CD4-positive, alpha-beta T cell treated with Interferon alpha-2 for 1 hour (primary cell): ENCODE results near the gene SPAG16.

Experiments
- DNase-seq, 2 donors: peaks; one replicate each; pipeline ENCODE4 v3.0.0-alpha.2; 2020 to 2022

Gene SPAG16

DNA sequence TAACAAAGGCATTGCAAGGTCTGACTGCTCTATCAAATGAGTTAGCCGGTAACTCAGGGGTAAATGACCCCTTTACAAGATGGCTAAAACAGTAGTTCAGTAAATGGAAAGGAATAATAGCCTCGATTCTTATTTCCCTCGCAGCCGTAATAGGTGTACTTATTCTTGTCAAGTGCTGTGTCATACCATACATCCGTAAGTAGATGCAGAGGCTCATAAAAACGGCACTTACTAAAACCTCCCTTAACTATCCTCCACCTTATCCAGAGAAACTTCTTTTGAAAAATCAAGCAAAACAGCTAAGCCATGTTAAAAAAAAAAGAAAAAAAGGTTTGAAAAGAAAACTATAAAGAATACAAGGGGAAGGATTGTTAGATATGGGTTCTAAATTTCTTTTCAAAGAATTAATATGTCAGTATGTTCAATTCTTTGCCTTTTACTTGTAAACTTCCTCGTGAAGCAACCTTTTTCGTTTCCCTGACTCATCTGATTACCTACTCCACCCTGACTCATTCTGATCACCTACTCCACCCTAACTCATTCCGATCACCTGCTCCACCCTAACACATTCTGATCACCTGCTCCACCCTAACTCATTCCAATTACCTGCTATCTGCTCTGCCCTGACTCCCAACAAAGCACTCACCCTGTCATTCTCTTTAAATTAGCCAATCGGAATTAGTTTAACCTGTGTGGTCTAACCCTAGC is 127.5 kb downstream of the SPAG16 start:
- DNase-seq: no peak

DNA sequence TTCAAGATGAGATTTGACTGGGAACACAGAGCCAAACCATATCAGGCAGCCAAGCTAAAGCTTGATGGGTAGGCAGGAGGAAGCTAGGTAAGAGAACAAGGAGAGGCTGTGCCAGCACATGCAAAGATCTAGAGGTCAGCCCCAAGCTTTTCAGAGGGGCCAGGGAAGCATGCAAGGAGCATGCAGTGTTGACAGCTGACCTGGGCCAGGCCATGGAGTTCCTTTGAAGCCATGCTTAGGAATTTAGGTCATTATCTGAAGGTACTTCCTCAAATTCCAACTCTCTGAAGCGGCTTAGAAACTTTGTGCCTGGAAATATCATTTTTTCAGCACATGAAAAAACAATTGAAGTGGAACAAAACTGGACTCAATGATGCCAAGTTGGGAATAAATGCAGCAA is 130.8 kb downstream of the SPAG16 start:
- no peak for DNase-seq

DNA sequence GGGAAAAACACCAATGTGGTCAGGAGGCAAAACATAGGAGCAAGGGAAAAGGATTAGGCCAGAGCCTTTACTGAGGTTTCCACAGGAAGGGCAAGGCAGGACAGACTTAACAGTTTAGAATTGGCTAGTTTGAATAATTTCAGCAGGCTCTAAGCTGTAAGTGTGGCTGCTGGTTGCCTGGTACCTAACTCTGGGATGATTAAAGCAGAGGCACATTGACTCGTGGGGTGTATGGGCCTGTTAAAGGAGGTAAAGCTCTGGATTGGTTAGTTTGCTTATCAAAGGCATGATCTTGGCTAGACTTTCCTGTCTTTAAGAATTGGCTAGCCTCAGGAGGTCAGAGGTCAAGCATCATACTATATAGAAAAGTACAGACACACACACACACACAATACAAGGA is 132.6 kb downstream of the SPAG16 start:
- DNase-seq: no peak

DNA sequence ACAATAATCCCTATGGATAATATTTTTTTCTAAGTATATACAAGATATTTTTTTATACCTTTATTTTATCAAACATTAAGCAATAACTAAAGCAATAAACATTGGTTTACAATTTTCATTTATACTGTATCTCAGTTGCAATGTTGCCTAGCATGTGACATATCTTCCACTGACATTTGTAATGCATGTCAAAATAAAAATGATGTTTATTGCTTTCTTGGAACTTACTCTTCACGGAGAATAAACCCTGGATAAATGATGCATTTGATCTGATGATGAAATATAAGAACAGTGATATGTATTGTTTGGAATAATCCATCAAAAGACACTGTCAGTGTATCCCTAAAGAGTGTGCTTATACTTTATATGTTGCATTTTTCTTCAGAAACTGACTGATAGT is 135.7 kb downstream of the SPAG16 start:
- DNase-seq: no peak

DNA sequence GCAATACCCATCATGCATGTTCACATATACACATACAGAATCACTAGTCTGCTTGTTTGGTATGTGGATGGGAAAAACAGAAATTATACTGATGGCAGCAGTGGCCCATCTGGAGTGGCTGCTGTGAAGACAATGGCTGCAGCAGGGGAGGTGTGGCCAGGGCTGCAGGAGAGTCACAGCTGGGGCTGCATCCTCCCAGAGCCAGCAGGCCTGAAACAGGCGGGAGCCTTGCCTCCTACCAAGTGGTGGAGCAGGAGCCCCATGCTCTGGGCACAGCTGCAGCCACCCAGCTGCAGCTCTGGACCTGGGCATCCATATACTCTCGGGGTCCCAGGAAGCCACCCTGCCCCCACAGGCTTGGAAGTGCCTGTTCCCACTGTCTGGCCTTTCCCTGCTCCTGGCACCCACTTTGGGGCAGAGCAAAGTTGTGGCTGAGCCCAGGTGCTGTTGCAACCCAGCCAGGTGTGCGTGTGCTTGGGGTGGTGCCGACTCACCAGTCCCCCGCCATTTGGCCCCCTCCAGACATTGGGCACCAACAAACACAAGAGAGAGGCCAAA is 136.6 kb downstream of the SPAG16 start:
- DNase-seq: no peak

DNA sequence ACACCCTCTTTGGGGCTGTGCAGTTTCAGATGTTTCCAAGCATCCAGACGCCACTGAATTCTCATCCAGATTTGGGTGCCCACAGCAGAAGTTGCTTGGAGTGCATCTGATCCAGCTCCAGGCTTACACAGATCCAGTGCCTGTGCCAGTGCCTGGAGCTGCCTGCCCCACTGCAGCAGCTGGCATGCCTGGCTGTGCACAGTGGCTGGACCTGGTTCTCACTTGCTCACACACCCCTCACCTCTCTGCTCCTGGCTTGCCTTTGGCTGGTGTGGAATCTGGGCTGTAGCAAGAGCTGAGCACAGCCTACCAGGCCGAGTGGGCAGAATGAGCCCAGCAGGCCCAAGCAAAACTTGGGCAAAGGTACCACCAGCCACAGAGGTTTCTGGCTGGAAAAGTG is 137.9 kb downstream of the SPAG16 start:
- DNase-seq: no peak

DNA sequence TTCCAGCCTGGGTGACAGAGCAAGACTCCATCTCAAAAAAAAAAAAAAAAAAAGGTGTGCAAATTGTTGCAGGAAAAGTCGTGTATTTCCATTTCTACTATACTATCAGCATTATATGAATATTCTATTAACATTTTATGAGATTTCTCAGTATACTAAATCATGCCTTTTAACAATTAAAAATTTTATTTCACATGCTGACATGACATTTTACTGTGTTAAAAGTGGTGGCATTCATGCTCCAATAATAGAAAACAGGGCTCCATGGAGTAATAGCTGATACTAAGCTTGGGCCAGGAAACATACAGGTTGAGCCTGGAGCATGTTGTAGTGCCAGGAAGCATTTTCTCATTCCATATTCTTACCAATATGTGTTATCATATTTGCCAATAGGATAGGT is 141.4 kb downstream of the SPAG16 start:
- no peak for DNase-seq

DNA sequence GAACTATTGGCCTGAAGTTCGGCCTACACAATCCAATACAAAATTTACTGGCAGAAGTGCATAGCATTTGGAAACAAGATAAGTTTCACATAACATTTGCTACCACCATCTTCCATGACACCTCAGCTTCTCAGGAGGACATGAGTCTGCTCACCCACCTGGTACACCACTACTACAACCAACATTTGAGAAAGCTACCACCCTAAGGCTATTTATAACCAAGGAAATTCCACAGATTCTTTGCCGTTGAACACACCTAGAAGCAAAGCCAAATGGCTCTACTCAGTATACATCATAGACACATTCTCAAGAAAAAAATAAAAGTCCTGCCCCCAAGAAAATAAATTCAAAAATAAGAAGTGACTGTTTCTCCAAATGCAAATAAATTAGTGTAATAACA is 145.3 kb downstream of the SPAG16 start:
- no peak for DNase-seq

DNA sequence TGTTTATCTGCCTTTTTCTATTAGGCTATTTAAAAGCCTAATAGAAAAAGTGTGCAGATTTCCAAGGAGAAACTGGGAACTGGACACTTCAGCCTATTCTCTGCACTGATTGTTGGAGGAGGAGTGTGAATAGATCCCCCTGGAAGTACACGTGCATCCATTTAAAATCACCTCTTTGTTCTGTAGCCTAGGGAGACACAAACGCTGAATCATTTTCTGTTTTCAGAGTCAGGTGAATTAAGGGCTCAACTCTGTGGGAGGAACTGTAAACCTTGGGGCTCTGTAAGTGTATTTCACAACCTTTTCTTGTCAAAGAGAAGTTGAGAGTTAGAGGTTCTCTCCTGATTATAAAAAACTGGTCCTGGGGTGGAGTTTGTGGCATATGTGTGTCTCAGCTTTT is 159.7 kb downstream of the SPAG16 start:
- DNase-seq: no peak

DNA sequence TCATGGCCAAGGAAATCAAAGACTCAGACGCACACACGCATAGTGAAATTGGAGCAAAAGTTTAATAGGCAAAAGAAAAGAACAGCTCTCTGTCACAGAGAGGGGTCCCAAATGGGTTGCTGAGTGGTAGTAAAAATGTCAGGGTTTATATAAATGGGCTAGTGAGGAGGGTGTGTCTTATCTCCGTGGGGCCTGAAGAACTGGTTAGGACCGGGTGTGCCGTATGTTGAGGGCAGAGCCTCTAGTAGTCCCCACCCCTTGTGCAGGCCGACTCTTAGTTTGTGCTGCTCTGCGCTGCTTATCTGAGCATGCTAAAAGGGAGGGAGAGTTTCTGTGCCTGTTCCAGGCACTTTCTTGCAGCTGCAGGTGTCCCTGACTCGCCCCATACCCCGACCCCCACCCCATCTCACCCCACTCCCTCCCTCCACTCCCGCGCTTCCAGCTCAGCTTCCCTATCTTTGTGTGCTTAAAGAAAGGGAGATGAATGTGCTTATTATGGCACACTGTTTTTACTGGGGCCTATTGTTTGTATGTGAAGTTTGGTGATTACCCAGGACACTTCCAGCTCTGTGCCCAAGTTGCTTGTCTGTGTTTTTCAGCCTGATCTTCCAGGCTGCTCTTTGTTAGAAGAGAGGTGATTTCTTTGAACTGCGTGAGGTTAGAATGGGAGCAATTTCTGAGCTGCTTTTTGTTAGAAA is 167.4 kb downstream of the SPAG16 start:
- no peak for DNase-seq

DNA sequence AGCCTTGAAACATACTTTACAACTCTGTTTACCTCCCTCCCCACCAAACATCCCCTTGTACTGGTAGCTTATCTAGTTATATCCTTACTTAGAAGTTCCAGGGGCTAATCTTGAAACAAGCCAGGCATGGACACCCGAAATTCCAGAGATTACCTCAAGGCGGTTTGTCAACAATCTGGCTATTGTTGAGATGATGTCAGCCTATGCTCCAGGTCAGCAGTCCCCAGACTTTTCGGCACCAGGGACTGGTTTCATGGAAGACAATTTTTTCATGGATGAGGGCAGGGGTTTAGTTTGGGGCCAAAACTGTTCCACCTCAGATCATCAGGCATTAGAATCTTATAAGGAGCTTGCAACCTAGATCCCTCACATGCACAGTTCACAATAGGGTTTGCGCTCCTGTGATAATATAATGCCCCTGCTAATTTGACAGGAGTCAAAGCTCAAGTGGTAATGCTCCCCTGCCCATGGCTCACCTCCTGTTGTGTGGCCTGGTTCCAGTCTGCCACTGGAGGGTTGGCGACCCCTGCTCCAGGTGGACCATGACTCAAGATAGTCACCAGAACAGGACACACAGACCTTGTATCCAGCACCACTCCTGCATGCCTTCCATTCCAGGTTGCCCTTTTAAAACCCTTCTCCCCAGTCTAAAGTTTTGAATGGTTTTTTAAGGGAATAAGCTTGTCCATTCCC is 171.2 kb downstream of the SPAG16 start:
- DNase-seq: no peak

DNA sequence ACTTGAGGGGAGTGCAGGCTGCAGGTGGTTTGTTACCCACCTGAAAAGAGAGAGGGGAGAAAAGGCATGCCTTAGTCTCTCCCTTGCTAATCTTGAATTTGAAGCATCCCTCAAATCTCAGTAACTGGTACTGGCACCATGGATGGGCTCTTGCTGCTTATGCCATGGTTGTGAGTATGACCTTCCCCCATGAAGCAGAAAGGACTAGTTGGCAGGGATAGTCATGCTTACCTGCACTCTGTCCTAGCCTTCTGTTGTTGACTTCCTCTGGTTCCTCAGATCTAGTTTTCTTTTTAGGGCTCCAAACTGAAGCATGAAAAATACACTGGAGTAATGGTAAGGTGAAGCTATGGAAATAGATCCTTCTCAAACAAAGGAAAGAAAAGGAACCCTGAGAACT is 191.2 kb downstream of the SPAG16 start:
- DNase-seq: no peak

DNA sequence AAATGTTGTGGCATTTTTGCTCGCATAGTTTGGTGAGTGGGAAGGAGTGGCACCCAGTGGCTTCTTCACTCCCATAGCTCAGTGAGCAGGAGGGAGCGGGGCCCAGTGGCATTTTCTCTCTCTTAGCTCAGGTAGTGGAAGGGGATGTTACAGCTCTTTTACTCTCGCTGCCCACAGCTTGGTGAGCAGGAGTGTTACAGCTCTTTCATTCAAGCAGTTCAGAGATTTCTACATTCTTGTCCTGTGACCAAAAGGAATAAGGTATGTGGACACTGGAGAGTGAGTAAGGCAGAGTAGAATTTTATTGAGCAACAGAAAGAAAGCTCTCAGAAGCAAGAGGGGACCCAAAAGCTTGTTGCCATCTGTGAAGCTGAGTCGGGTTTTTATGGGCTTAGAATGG is 192.4 kb downstream of the SPAG16 start:
- no peak for DNase-seq

DNA sequence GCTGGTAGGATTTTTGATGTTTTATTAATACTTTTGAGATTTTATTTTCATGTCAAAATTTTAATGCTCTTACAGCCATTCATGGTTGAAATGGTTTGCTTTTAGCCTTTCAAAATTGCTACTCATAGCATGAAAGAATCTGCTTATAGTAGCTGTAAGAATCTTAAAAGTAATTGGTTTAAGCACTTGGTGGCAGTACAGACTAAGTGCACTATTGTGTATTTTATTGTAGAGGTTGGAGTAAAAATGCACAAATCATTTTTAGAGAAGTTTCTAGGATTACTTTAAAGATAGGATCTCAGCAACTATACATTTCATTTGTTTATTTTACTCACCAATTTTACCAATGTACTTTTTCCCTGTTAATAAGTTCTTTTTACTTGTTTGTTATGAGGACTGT is 205.8 kb downstream of the SPAG16 start:
- no peak for DNase-seq

DNA sequence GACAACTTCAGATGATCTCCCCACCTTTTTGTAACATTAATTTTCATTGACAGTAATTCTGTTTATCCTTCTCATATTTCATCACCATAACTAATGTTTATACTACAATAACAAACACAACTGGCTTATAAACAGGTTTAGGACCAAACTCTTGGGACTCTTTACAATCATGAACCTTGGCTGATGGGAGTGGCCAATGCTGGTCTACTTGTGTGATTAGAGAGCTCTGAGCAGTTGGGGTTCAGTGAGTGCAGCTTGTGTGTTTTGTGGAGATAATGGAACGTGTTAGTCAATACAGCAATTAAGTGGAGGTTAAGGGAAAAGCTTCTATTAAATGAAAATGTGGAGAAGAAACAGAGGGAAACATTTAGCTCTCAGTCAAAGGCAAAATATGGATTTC is 207.1 kb downstream of the SPAG16 start:
- DNase-seq: no peak

DNA sequence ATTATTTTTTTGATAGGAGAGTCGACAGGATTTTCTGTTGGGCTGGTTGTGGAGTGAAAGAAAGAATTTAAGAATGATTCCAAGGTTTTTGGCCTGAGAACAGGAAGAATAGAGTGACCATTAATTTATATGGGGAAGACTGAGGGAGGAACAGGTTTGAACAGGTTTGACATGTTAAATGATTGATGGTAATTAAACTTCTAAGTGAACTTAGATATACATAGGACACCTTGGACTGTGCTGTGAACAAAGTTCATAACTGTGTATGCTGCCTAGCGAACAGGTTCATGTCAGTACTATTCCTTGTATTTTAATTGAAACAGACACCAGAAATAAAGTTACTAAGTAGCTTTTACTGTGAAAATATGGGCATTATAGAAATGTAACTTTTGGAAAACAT is 212.0 kb downstream of the SPAG16 start:
- no peak for DNase-seq

DNA sequence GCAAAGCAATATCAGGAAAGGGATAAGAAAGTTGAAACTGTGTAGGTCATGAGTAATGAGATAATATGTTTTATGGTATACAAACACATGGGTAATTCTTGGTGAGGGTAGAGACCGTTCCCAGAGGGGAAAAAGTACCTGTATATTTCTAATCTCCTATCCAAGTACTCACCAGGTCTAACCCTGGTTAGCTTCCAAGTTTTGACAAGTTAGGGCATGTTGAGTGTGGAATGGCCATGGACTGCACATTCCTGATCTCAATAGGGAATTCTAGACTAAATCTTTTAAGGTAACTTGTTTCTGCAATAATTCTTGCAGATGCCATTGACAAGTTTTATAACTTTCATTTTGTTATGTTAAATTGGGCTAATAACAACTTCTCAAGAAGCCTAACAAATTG is 216.6 kb downstream of the SPAG16 start:
- DNase-seq: no peak

DNA sequence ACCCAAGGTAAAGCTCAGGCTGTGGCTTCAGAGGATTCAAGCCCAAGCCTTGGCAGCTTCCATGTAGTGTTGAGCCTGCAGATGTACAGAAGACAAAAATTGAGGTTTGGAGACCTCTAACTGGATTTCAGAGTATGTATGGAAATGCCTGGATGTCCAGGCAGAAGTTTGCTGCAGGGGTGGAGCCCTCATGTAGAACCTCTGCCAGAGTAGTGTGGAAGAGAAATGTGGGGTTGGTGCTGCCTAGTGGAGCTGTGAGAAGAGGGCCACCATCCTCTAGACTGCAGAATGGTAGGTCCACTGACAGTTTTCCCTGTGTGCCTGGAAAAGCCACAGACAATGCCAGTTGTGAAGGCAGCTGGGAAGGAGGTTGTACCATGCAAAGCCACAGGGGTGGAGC is 239.9 kb downstream of the SPAG16 start:
- DNase-seq: no peak

DNA sequence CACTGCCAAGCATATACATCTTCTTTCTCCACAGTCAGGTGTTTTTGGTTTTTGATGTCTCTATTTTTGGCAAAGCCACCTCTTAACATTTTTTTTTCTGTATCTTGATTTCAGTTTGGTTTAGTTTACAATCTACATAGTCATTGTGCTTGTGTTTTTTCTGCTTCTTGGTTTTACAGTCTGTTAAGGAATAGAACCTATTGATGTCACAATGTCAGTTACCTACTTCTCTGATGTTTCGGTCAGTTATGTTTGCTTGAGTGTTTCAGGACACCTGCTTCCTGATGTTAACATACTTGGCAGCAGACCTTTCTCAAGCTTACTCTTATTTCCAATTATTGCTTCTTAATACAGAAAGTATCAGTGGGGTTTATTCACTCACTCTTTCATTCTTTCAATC is 253.3 kb downstream of the SPAG16 start:
- no peak for DNase-seq

DNA sequence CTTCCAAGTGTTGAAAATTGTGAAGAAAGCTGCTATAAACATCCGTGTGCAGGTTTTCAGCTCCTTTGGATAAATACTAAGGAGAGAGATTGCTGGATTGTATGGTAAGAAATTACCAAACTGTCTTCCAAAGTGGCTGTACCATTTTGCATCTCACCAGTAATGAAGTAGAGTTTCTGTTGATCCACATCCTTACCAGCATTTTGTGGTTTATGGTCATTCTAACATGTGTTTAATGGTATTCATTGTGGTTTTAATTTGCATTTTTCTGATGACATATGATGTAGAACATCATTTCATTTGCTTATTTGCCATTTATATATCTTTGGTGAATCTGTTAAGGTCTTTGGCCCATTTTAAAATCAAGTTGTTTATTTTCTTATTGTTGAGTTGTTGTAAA is 260.7 kb downstream of the SPAG16 start:
- no peak for DNase-seq

DNA sequence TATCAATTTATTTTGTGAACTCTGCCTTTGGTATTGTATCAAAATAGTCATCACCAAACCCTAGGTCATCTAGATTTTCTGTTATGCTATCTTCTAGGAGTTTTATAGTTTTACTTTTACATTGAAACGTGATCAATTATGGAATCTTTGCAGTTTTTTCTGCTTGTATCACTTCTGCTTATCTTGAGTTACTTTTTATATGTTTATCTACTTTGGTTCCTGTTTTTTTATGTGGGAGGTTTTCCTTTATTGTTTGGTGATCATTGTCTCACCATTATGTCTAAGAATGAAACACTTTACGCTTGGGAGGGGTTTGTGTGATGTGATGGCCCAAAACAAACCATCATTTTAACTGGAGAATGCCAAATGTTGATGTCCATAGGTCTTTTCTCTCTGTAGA is 261.2 kb downstream of the SPAG16 start:
- no peak for DNase-seq

DNA sequence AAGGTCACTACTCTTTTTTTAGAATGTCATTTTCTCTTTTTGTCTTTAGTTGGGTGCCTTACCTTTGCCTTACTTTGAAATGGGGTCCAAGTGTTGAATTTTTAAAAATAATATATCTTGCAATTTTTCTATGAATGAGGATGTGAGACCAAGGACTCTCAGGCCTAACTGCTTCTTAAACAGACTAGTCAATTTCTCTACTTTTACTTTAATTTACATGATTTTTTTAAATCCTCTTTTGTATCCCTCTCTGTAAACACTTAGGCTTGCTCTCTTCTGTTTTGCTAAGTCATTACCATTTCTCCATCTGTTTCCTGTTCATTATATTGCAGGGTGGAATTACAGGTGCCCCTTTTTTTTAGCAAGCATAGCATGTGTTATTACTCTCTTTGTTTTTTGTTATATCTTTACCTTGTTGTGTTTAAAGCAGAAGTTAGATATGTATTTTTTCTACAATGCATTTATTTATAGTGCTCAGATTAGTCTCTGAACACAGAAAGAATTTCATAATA is 261.8 kb downstream of the SPAG16 start:
- no peak for DNase-seq

DNA sequence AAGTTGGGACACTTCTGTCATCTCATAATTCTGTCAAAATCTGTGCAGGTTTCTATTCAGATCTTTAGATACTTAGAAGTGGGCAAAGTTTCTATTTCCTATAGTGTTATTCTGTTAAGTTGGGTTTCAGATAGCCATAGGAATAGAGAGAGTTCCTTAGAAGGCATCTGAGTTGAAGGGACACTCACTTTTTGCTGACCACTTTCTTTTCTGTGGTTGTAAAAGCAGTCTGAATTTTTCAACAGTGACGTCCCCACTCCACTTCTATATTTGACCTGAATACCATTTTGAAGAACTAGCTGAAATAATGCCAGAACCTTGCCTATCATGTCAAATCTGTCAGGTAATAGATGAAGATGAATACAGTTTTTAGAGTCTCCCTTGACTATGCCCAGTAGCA is 267.3 kb downstream of the SPAG16 start:
- DNase-seq: no peak

DNA sequence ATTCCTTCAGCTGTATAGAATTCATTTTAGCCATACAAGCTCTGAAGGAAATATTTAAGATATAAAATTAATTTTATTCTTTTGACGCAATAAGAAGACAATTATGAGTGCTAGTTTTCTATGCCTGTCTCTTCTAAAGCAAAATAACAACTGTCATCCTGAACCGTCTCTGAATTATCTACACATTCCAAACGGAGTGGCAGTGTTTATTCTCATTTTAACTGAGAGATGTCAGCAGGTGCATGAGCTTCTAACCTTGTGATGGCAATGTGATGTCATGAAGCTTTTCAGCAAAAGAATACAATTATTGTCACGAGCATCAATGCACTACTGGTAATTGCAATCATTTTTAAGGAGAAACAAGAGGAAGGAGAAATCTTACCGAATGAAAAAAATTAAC is 274.8 kb downstream of the SPAG16 start:
- DNase-seq: no peak
